A549 (cell line): ENCODE data around the gene CFAP68. TPM values are rescaled to one million over a fixed set of nuclear protein-coding genes. Genes with fewer than 3 reads are reported as not detected.

Source experiments
- ATAC-seq, 2 experiments: fragments of 200-7000 bp in 1 of 2; fragments of >200 bp in 1 of 2; cut with Nextera tagmentation in 1 of 2; cut with Tn5 transposase in 1 of 2; 3 replicates each; pipeline versions ENCODE4 v1.8.0 to v1.9.1; 2018 to 2020; ENCODE audit warnings: mild to moderate bottlenecking in 1 of 2, moderate library complexity in 1 of 2
- CTCF ChIA-PET: fragments of 300-600 bp; sonication (Branson Sonifier 250); formaldehyde crosslinking; extraction: SDS; loops from one replicate; lab custom pipeline; 2021; ENCODE audit warnings: antibody characterized with exemption, inconsistent platforms; lab: Yijun Ruan, JAX
- POLR2A ChIA-PET: fragments of 350-600 bp; formaldehyde crosslinking; extraction: SDS; loops from one replicate; lab custom pipeline; 2021; ENCODE audit warnings: antibody characterized with exemption, inconsistent platforms; lab: Yijun Ruan, JAX
- DNase-seq, 2 experiments: peaks; one replicate each; pipeline versions ENCODE4 v3.0.0 to v3.0.0-alpha.2; 2011 to 2016; ENCODE audit warnings: low read depth in 1 of 2, low spot score in 1 of 2
- FAIRE-seq: peaks from 2 replicates; lab custom pipeline; 2011; peaks lifted over from hg19 to GRCh38; lab: Jason Lieb, UNC
- H3K27ac ChIP-seq, 2 experiments: fragments of >200 bp; sonication (Bioruptor Twin); formaldehyde crosslinking; 3 replicates each; pipeline ENCODE4 v1.5.1; 2016 to 2017
- H3K4me1 ChIP-seq: fragments of >200 bp; sonication (Bioruptor Twin); formaldehyde crosslinking; 3 replicates; pipeline ENCODE4 v1.6.1; 2016
- H3K4me2 ChIP-seq: fragments of >200 bp; sonication (Bioruptor Twin); formaldehyde crosslinking; 3 replicates; pipeline ENCODE4 v1.6.1; 2016
- H3K4me3 ChIP-seq: fragments of >200 bp; sonication (Bioruptor Twin); formaldehyde crosslinking; 3 replicates; pipeline ENCODE4 v1.5.1; 2016
- H3K9me3 ChIP-seq: fragments of >200 bp; sonication (Bioruptor Twin); formaldehyde crosslinking; 3 replicates; pipeline ENCODE4 v1.6.1; 2016
- ATOH8 ChIP-seq: fragments of 250-450 bp; sonication (Bioruptor Pico); IDR thresholded peaks from 2 replicates; pipeline ENCODE4 v1.5.0; 2020; ENCODE audit warnings: low read depth, mild to moderate bottlenecking, moderate library complexity
- BHLHE40 ChIP-seq: IDR thresholded peaks from 2 replicates; pipeline ENCODE4 v1.6.1; 2012; ENCODE audit warnings: low read depth, low read length, inconsistent platforms
- CBX2 ChIP-seq: fragments of 200-600 bp; sonication (generic); IDR thresholded peaks from 2 replicates; pipeline ENCODE4 v1.6.1; 2016; ENCODE audit warnings: low read depth, mild to moderate bottlenecking, borderline replicate concordance
- CBX8 ChIP-seq: fragments of 200-600 bp; sonication (generic); IDR thresholded peaks from 2 replicates; pipeline ENCODE4 v1.6.1; 2016
- CEBPB ChIP-seq, 2 experiments: fragments of >200 bp in 1 of 2; sonication (Bioruptor Twin) in 1 of 2; formaldehyde crosslinking in 1 of 2; IDR thresholded peaks; 2 replicates each; pipeline ENCODE4 v1.6.1; 2012 to 2016
- EHF ChIP-seq: fragments of 250-450 bp; sonication (Bioruptor Pico); IDR thresholded peaks from 2 replicates; pipeline ENCODE4 v1.5.0; 2020; ENCODE audit warnings: mild to moderate bottlenecking
- ELK1 ChIP-seq: fragments of 150-350 bp; IDR thresholded peaks from 2 replicates; pipeline ENCODE4 v1.6.1; 2014; ENCODE audit warnings: low read depth, mild to moderate bottlenecking, low read length
- EP300 ChIP-seq, 2 experiments: fragments of >200 bp; sonication (Bioruptor Twin); formaldehyde crosslinking; IDR thresholded peaks; 2 replicates in 1 of 2; 3 replicates in 1 of 2; pipeline ENCODE4 v1.6.1; 2016 to 2017
- FOSL2 ChIP-seq, 2 experiments: fragments of 450-650 bp in 1 of 2; fragments of >200 bp in 1 of 2; sonication (Bioruptor Twin) in 1 of 2; formaldehyde crosslinking; IDR thresholded peaks; 2 replicates each; pipeline versions ENCODE4 v1.5.0 to v1.6.1; 2016 to 2020; ENCODE audit warnings: mild to moderate bottlenecking in 1 of 2, moderate library complexity in 1 of 2
- GATA3 ChIP-seq: IDR thresholded peaks from 2 replicates; pipeline ENCODE4 v1.6.1; 2012; ENCODE audit warnings: borderline replicate concordance
- HEYL ChIP-seq: fragments of 250-450 bp; sonication (Bioruptor Pico); IDR thresholded peaks from 2 replicates; pipeline ENCODE4 v1.8.0; 2021; ENCODE audit warnings: mild to moderate bottlenecking, moderate library complexity
- HMGXB4 ChIP-seq: fragments of 250-450 bp; sonication (Bioruptor Pico); IDR thresholded peaks from 2 replicates; pipeline ENCODE4 v1.5.0; 2021; ENCODE audit warnings: mild to moderate bottlenecking, moderate library complexity, borderline replicate concordance
- HOXA7 ChIP-seq: fragments of 250-450 bp; sonication (Bioruptor Pico); IDR thresholded peaks from 2 replicates; pipeline ENCODE4 v1.5.0; 2020; ENCODE audit warnings: mild to moderate bottlenecking, moderate library complexity
- KDM1A ChIP-seq: fragments of 200-600 bp; sonication (generic); IDR thresholded peaks from 2 replicates; pipeline ENCODE4 v1.6.1; 2016; ENCODE audit warnings: low read depth, mild to moderate bottlenecking
- NPAS2 ChIP-seq: fragments of 250-450 bp; sonication (Bioruptor Pico); IDR thresholded peaks from 2 replicates; pipeline ENCODE4 v1.8.0; 2022; ENCODE audit warnings: mild to moderate bottlenecking, moderate library complexity, borderline replicate concordance
- PHF8 ChIP-seq: fragments of 200-600 bp; sonication (generic); IDR thresholded peaks from 2 replicates; pipeline ENCODE4 v1.6.1; 2016; ENCODE audit warnings: low read depth, mild to moderate bottlenecking, antibody characterized with exemption, moderate library complexity, borderline replicate concordance
- POLR2A ChIP-seq: IDR thresholded peaks from 2 replicates; pipeline ENCODE4 v1.6.1; 2012; ENCODE audit warnings: mild to moderate bottlenecking, low read length
- POLR2AphosphoS2 ChIP-seq: conservative IDR thresholded peaks from 2 replicates; pipeline ENCODE4 v1.6.1; 2012; ENCODE audit warnings: low read length, improper control_type of control experiment, inconsistent platforms
- RAD21 ChIP-seq, 2 experiments: fragments of >200 bp in 1 of 2; sonication (Bioruptor Twin) in 1 of 2; formaldehyde crosslinking in 1 of 2; IDR thresholded peaks in 1 of 2; conservative IDR thresholded peaks in 1 of 2; 2 replicates in 1 of 2; 3 replicates in 1 of 2; pipeline ENCODE4 v1.6.1; 2012 to 2018; ENCODE audit warnings: inconsistent platforms in 1 of 2
- RCOR1 ChIP-seq: fragments of 150-350 bp; IDR thresholded peaks from 2 replicates; pipeline ENCODE4 v1.6.1; 2014; ENCODE audit warnings: antibody characterized with exemption, low read length, low read depth
- RNF2 ChIP-seq: fragments of 200-600 bp; sonication (generic); IDR thresholded peaks from 2 replicates; pipeline ENCODE4 v1.6.1; 2016; ENCODE audit warnings: low read depth, mild to moderate bottlenecking, antibody characterized with exemption, moderate library complexity, borderline replicate concordance
- ZC3H11A ChIP-seq: fragments of 450-650 bp; IDR thresholded peaks from 2 replicates; pipeline ENCODE4 v1.6.1; 2014; ENCODE audit warnings: antibody characterized with exemption, mild to moderate bottlenecking
- WGBS: methylation state at CpG from one replicate; pipeline ENCODE4 v1.1.6; 2017; ENCODE audit errors: missing lambda C conversion rate; 5-methylcytosine and 5-hydroxymethylcytosine counted together
- polyA plus RNA-seq, 4 experiments: library from polyadenylated mRNA; depleted of rRNA in 3 of 4; stranded (reverse); fragments of >200 nt; fragmentation: RNase III in 1 of 4; extraction: RNeasy Plus Mini Kit Qiagen cat#74134 plus additional on column Dnase treatment in 1 of 4; gene quantifications; 2 replicates in 3 of 4; 3 replicates in 1 of 4; pipeline ENCODE4 v1.2.3, GENCODE V29; 2011 to 2017

The CFAP68 gene
- polyA plus RNA-seq, 2 of the 4 experiments (the other 2 are of a cell fraction) = 36.3 to 59.7 TPM

GRCh38 chr11:111920908-111921307 is 41.6 kb downstream of the CFAP68 start:
- no peak for DNase-seq
- ChIA-PET CTCF (interaction anchor here (0.6 to 0.8 kb wide), 2 partner anchors 66 to 558 kb away, joined by 3 to 4 read pairs; no protein-coding TSS in a partner anchor), POLR2A (no interaction called here)
- Histone ChIP-seq H3K27ac (no peak overlapping the region), H3K9me3 (no peaks in the 10 kb centered on the region), H3K4me2 (no peak overlapping the region), H3K4me3 (no peak overlapping the region), H3K4me1 (peaks cover 39% of the 10 kb centered on the region)
- FAIRE-seq = no peak
- ATAC-seq = no peak
- TF ChIP-seq BHLHE40 (no peak), ATOH8 (CRISPR knock-in tag) (no peak), HOXA7 (CRISPR knock-in tag) (no peak), GATA3 (no peak), HEYL (CRISPR knock-in tag) (no peak), POLR2AphosphoS2 (no peak)
- 96% methylated on average over 2 of the region's 2 CpGs for WGBS

GRCh38 chr11:111921541-111922230 is 42.3 kb downstream of the CFAP68 start:
- Histone ChIP-seq H3K4me1 (peaks cover 44% of the 10 kb centered on the region), H3K4me3 (no peak overlapping the region), H3K9me3 (no peaks in the 10 kb centered on the region), H3K27ac (peak overlapping the region; percentile 22 to 34; a peak in 1 of 6 replicates), H3K4me2 (no peak overlapping the region)
- ATAC-seq = no peak
- no peak for TF ChIP-seq RCOR1
- TF ChIP-seq EP300 (IDR thresholded peaks at IDR 0.05) = no peak
- TF ChIP-seq BHLHE40 = no peak
- TF ChIP-seq CBX8 = no peak
- TF ChIP-seq EHF (CRISPR knock-in tag) = no peak
- TF ChIP-seq NPAS2 (CRISPR knock-in tag) = no peak
- no peak for TF ChIP-seq HOXA7 (CRISPR knock-in tag)
- TF ChIP-seq ELK1 = no peak
- no peak for TF ChIP-seq CEBPB (IDR thresholded peaks at IDR 0.05)
- no peak for TF ChIP-seq RAD21 (conservative IDR thresholded peaks at IDR 0.05 in 1 of 2, IDR thresholded peaks at IDR 0.05 in 1 of 2)
- no peak for TF ChIP-seq HMGXB4 (CRISPR knock-in tag)
- no peak for TF ChIP-seq KDM1A
- TF ChIP-seq FOSL2 (IDR thresholded peaks at IDR 0.05) = no peak
- no peak for TF ChIP-seq FOSL2 (CRISPR knock-in tag; IDR thresholded peaks at IDR 0.05)
- TF ChIP-seq ZC3H11A = no peak
- no peak for TF ChIP-seq RNF2
- TF ChIP-seq CBX2 = no peak
- TF ChIP-seq PHF8 = no peak
- no peak for TF ChIP-seq POLR2A
- 93% methylated on average over 7 of the region's 7 CpGs for WGBS
- no peak for FAIRE-seq
- CTCF ChIA-PET = interaction anchor here (0.8 kb wide), 1 partner anchor 65 kb away, joined by 3 read pairs; no protein-coding TSS in a partner anchor
- DNase-seq = no peak
- POLR2A ChIA-PET = interaction anchor here (0.6 kb wide), 1 partner anchor 15 kb away, joined by 3 read pairs; no protein-coding TSS in a partner anchor
